GM21528 (cell line): ENCODE data around the gene TXLNA.

Source experiments
- ATAC-seq: cut with Tn5 transposase; IDR thresholded peaks from one replicate; pipeline ENCODE4 v1.9.1; 2021; ENCODE audit warnings: mild to moderate bottlenecking, moderate library complexity; ENCODE audit not compliant: unreplicated experiment, low FRiP score

Gene TXLNA

DNA sequence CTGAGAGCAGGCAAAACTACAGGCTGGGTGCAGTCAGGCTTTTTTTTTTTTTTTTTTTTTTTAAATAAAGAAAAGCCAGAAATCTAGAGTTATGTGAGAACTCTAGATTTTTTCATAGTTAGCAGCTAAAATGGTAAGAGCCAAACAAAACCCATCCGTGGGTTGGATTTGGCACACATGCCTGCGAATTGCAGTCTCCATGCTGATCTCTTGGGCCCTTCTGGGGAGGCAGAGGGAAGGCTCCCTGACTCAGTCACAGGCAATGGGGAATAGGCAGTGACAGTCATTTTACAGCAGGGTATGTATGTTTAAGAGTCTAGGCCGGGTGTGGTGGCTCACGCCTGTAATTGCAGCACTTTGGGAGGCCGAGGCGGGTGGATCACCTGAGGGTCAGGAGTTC is 2.6 kb downstream of the TXLNA start:
- ATAC-seq = no peak

- no peak for ATAC-seq
Measured at GRCh38 chr1:32184650-32185049, 5.2 kb downstream of the TXLNA start.

- ATAC-seq = no peak
Measured at GRCh38 chr1:32186077-32186476, 6.6 kb downstream of the TXLNA start.

DNA sequence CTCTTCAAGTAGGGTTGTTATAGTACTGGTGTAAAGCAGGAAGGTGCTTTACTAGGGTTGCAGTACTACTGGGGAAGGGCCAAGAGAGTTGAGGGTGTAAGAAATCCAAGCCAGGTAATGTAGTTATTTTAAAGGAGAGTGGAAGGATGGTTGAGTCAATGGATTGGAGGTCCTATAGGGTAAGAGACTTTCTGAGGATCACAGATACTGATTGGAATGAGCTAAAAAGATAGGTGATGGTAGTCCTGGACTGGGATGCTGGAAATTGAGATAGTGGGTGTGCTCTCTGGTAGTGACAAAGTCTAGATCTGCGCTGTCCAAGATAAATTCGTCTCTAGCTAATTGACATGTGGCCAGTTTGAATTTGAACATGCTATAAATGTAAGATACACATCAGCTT is 7.0 kb downstream of the TXLNA start:
- no peak for ATAC-seq

DNA sequence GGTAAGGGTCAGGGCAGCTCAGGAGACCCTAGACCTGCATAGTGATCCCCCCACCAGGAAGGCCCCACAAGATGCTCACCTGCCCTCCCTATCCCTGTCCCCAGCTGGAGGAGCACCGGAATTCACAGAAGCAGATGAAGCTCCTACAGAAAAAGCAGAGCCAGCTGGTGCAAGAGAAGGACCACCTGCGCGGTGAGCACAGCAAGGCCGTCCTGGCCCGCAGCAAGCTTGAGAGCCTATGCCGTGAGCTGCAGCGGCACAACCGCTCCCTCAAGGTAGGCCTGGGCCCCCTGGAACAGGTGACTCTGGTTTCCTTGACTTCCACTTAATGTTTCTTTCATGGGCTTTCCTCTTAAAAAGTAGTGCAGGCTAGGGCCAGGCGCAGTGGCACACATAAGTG is 8.4 kb downstream of the TXLNA start:
- no peak for ATAC-seq

- no peak for ATAC-seq
Measured at GRCh38 chr1:32192220-32192948, 12.9 kb downstream of the TXLNA start.

DNA sequence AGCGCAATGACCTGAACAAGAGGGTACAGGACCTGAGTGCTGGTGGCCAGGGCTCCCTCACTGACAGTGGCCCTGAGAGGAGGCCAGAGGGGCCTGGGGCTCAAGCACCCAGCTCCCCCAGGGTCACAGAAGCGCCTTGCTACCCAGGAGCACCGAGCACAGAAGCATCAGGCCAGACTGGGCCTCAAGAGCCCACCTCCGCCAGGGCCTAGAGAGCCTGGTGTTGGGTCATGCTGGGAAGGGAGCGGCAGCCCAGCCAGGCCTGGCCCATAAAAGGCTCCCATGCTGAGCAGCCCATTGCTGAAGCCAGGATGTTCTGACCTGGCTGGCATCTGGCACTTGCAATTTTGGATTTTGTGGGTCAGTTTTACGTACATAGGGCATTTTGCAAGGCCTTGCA is 15.5 kb downstream of the TXLNA start:
- ATAC-seq = no peak

DNA sequence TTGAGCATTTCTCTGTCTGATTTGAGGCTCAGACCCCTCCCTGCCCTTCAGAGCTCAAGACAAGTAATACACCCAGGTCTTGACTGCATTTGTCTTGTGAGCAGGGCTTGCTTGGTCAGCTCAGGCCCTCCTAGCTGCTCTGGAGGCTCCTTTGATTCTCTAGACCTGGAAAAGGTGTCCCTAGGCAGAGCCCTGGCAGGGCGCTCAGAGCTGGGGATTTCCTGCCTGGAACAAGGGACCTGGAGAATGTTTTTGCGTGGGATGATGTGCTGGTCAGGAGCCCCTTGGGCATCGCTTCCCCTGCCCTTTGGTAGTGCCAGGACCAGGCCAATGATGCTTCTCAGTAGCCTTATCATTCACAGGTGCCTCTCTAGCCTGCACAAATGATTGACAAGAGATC is 16.1 kb downstream of the TXLNA start:
- ATAC-seq = no peak

- no peak for ATAC-seq
Measured at GRCh38 chr1:32195972-32196823, 16.7 kb downstream of the TXLNA start.

DNA sequence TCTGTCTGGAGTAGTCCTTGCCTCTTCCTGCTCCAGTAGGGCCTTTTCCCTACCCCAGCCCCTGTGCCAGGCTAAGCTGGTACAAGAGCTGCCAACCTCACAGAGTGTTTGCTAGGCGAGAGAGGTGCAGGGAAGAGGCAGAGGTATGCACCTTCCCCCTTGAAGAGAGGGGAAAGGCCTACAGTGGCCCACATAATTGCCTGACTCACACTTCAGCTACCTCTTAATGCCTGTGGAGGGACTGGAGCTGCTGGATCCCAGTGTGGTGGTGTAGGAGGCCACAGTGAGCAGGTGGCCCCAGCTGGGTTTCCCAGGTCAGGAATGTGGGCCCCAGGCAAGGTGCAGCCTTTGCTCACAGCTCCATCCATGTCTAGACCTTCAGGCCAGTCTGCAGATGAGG is 17.6 kb downstream of the TXLNA start:
- no peak for ATAC-seq

GRCh38 chr1:32197837-32198236 is 18.4 kb downstream of the TXLNA start:
- no peak for ATAC-seq

GRCh38 chr1:32198237-32199042 is 19.0 kb downstream of the TXLNA start:
- ATAC-seq = no peak

DNA sequence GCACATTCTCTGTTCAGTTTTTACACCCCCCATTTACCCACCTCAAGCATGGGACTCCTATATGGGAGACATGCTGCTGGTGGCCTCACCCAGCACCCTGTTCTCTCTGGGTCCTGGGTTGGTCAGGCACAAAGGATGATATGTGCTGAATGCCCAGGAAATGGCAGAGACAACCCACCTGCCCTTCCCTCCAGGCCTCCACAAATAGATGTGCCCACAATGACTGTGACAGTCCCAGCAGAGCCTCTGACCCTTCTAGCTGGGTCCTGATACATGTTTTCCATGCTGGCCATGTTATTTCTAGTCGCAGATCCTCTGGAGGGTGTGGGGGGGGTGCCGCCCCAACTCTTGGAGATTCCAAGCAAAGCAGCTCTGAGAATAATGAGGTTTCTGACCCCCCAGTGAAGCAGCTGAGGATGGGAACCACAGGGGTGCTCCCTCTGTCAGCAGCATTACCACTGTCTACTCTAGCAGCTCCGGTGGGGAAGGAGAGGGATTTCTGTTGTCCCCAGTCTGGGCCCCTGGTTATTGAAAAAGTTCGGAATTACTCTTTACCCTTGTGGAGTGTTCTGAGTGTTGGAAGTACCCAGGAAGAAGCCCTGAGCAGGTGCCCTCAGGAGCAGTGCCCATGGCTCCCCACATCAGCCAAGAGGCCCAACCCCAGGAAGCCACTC is 19.7 kb downstream of the TXLNA start:
- no peak for ATAC-seq

DNA sequence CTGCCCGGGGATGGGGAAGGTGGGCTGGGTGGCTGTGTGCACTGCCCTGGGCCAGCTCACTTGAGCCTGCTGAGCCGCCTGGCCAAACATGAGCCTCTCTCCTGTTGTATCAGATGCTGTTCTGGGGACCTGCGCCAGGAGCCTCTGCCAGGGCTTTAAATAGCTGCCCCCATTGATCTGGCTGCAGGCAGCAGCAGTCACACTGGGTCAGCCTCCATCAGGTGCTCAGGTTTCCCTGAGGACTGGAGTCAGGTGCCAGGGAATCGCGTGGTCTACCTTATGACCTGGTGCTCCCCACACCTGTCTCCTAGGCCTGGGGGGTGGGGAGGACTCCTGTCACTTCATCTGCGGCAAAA is 20.2 kb downstream of the TXLNA start:
- no peak for ATAC-seq

DNA sequence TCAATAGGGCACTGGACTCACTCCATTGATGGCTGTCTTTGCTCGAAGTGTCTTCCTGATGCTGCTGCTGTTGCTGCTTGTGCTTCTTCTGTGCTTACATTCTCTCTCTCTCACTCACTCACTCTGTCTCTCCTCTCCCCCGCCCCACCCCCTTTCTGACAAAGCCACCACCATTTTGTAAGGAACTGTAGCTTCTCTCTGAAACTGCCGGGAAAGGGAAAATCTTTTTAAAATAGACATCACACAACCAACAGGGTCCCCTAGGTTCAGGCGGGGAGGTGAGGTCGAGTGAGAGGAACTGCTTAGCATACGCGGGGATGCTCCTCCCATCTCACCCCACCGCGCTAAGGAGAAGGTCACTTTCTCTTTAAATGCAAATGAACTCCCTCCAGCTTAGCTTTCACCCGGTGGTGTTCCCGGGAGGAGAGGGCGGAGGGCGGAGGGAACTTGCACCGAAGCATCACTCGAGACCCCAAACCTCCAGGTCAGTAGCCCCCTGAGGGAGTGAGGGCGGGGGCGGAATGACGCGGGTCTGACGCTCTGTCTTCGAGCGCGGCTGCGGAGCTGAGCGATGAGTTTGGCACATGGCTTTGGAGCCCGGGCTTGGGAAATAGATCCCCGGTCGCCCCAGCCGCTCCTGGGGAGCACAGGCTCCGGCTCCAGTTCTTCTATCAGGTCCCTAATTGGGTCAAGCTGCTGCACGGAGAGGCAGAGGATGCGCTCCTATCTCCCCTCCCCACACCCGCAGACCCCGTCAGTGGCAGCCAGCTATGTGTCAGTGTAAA is 20.9 kb downstream of the TXLNA start, which contains the start of gene CCDC28B:
TSS of gene CCDC28B (plus strand) at position 370 of the 785 bp plus-strand sequence. CDS start 1,341 bp downstream, outside the sequence.
- peak; percentile 31 for ATAC-seq

GRCh38 chr1:32201011-32201855 is 21.8 kb downstream of the TXLNA start:
- peak; percentile 29 for ATAC-seq

DNA sequence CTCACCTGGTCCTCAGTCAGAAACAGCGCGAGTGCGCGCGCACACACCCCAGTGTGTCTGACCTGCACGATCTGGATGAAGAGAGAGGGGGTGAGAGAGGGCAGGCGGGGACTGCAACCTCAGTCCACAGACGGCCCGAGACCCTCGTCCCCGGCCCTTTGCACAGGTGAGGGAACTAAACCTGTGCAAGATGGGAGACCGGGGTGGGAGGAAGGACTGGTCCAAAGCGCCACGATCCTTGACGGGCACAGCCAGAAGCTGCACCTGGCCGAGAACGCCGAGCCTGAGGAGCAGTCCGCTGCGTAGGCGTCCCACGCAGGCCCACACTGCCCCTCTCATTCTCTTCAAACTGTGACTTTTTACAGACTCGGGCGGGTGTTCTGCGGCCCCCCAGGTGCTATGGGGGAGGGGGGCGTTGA is 25.5 kb downstream of the TXLNA start:
- ATAC-seq = no peak

DNA sequence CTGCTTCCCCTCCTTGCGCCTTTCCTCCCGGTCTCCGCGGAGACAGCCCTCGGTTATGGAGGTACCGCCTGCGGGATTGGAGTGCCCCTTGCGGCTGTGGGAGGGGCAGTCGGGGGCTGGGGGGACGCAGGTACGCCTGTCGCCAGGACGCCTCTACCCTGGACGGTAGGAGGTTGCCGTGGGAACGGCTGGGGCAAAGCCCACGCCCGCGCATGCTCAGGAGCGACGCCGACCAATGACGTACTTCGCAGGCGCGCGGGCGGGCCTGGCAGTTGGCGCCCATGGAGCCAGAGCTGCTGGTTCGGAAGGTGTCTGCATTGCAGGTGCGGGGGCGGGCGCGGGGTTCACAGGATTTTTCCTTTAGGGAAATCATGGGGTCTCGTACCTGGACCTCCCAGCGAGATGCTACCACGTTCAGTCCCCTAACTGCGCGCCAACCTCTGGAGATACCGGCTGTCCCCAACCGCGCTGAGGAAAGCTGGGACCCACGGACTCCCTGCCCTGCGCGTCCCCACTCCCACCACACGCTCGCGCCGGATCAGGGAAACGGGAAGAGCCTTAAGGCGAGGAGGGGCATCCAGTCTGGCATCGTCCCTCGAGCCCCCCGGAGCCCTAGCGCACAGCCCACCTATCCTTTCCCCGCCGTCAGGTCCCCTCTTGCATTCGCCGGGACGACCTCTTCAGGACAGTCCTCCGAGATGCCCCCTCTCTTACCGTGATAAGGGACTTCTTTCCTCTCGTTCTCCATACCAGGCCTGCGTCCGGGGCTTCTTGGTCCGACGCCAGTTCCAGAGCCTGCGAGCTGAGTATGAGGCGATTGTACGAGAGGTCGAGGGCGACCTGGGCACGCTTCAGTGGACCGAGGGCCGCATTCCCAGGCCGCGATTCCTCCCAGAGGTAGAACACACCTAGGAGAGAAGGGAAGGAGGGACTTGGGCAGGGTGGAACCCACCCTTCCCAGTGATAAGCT is 26.2 kb downstream of the TXLNA start, which contains the start of gene IQCC:
TSS of gene IQCC (plus strand) at position 271 of the 970 bp plus-strand sequence. CDS start at position 282, 11 bp downstream.
- ATAC-seq = no peak
